NOMO-1 treated with DMSO at 0.1 percent for 48 hours (cell line): Measurements from ENCODE around the gene SDCCAG8.

ENCODE experiments used
- DNase-seq: peaks from one replicate; lab custom pipeline; 2025; ENCODE audit not compliant: unreplicated experiment; lab: John Stamatoyannopoulos, UW

The SDCCAG8 gene

DNA sequence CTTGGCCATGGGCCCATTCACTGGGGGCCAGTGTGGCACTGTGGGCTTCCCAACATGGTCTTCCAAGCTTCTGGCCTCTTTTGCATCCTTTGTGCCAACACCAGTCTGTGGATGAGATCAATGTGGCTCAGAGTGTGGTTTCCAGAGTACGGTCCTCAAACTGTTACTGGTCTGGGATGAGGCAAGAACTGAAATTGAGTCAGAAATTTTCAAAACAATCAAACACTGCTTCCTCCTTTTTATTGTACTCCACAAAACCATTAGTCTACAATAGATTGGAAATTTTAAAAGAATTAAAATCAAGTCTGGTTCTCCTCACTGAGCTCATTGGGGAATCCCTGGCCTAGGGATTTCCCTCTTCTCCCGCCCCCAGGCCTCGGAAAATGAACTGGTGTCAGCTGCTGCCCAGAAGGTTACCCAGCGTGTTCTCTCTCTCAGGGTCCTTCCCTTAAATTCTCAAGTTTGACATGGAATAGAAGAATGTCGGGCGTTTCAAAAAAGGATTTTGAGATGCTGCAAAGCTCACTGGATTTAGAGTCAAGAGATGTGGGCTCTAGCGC, 222.0 kb downstream of the SDCCAG8 start:
- peak; percentile 90 for DNase-seq

DNA sequence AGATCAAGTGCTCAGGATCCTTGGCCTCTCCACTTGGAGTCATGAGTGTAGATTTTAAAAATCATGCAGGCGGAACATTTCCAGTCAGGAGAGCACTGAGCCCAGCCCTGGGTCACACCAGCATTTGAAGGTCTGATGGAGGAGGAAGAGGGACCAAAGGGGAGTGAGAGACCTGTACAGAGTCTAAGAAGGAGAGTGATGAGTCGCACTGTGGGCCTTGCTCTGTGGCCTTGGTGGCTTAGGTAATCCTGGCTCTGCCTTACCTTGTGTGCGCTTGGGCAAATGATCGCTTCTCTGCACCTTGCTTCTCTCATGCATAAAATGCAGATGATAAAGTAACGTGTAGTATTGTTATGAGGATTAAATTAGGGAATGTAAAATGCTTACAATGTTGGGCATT, 225.3 kb downstream of the SDCCAG8 start:
- DNase-seq = no peak

DNA sequence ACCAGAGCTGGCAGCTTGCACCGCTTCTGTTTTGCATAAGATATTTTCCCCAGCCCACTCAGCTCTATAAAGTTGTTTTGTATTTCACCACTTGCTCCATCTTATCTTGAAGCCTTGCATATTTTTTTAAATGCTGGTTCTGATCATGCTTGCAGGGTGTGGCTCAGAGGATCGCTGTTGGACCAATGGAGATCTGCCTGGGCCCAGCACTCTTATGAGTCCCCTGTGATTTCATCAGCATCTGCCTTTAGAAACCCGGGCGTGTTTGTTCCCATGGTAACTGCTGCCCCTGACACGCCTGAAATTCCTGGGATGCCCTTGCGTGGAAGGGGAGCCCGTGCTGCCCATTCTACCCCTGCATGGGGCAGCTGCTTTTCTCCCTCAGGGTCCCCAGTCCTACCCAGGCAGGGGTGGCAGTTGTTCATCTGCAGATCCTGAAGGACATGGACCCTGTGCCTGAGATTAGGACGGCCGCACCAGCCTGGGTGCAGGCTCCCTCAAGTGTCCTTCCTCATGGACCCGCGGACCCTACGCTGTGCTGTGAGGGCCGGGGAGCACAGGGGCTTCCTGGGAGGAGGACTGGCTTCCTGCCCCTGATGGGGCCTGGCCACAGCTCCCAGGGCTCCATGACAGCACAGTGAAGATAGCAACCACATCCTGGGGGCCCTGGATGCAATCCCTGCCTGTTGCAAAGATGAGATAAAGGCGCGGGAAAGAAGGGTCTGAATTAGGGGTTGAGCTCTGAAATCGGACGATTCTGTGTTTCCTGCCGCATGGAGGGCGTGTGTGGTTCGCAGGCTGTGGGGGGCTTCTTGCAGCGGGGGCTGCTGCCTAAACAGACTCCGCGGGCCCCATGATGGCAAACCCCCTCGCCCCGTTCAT, 226.5 kb downstream of the SDCCAG8 start:
- no peak for DNase-seq

DNA sequence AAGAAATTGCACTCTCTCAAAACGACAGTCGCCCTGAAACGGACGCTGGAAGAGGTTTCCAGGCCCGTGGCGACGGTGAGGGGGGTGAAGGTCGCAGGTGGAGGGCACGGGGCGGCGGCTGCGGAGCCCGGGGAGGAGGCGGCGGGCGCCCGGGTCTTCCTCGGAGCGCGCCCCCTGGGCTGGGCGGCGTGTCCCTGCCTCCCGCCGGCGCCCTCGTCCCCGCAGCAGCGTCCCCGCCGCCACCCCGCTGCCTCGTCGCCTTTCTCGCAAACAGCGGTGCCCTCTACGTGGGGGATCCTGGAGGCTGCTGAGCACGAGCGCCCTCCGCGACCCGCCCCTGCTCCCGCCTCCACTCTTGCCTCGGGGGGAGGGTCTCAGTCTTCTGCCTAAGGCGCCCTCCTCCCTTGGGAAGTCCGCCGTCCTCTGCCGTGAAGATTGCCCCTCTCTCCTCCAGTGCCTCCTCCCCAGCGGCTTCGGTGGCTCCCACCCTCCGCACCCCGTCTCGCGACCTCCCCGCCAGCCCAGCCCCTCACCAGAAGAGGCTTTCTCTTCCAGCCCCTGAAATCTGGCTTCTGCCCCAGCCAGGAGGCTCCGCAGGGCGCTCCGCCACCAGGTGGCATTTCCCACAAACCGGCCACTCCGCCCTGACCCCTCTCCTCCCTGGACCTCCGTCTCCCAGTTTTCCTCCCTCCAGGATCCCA, 227.4 kb downstream of the SDCCAG8 start:
- no peak for DNase-seq

DNA sequence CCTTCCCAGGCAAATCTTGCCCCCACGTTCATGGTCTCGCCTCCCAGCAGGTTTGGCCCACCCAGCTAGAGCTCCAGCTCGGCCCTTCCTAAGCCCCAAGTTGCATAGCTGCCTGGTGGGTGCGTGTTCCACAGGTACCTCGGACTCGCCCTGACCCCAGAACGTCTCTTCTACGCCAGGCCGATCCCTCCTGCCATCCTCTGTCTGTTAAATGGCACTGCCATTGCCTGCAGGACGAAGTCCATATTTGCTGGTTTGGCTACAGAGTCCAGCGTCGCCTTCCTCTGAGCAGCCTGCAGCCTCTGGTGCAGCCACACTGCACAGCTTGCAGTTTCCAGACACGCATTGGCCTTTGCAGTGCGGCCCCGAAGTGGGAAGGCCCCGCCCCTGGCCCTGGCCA, 228.1 kb downstream of the SDCCAG8 start:
- DNase-seq = no peak

DNA sequence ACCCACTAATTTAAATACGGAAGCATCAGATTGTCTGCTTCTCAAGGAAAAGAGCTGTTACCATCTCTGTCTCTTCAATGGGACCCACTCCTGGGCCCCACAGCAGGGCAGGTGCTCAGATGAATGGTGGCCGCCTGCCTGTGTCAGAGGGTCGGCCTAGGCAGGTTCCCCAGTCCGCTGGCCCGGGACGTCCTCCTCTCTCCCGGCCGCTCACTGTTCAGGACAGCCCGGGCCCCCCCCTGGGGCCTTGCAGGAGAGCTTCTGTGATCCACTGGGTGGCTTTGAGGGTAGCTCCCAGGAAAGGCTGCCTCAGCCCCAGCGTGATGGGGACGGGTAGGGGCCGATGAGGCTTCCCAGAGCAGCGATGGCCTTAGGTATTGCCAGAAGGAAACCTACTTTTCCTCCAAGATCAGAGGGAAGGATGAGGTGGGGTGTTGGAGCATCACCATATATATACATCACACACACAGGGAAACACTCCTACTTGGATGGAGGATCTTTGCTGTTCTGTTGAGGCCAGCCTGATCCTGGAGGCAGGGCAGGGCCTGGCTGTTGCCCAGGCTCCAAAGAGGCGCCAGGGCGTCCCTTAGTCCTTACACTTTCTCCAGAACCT, 231.3 kb downstream of the SDCCAG8 start:
- no peak for DNase-seq

DNA sequence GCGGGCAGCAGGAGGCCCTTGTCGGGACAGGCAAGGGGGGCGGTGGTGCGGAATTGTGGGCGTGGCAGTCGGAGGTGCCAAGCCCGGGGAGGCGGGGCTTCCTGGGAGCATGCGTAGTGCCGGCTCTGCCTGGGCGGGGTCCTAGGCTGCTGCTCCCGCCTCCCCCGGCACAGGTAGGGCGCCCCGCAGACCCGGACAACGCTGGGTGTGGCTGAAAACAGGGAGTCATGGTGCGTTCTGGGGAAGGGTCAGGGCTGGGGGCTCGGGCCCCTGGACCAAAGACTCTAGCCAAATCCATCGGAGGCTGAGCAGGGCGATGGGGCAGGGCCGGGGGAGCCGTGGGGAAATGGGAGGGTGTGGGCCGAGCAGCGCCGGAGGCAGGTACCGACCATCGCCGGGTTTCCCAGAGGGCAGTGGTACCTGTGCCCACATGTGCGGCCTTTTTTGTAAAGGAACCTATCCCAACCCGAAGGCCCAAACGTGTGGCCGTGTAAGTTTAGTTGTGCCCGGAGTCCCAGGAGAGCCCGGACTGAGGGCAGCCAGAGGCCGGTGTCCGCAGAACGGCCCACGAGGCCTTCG, 231.9 kb downstream of the SDCCAG8 start:
- no peak for DNase-seq

DNA sequence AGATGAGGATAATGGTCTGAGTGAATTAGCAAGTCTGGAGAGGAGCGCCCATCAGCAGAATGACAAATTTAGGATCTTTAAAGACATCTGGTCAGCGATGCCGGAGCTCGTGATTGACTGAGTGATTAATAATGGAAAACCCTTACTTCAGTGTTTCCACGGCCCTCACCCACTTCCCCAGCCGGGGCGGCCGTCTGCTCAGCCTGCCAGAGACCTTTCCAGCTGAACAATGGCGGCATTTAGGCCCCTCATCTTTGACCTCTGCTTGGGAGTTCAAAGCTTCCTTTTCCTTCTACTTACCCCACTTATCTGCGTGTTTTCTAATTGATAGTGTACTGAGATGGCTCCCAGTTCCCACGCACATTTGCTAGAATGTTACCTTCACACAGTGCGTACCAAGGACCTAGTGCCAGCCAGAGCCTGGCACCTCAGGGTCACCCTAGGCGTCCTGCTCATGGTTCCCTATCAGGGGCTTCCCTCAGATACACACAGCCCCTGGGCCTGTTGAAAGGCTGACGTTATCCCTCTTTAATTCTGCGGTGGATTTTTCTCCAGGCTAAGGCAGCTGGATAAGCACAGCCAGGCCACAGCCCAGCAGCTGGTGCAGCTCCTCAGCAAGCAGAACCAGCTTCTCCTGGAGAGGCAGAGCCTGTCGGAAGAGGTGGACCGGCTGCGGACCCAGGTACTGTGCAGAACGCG, 232.8 kb downstream of the SDCCAG8 start:
- no peak for DNase-seq

DNA sequence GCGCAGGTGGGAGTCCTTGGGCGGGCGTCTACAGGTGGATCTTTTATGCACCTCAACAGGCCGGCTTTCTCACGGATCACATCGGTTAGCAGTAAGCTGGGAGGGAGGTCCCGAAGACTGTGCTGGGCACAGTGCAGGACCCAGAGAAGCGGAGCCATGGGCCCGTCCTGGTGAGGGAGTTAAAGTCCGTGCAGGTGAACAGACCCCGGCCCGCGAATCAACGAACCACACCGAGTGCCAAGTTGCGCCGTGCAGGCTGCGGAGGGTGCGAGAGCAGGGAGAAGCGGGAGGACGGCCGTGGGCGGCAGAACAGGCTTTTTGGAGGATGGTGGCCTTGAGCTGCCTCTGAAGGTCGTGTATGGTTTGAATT, 233.3 kb downstream of the SDCCAG8 start:
- no peak for DNase-seq

DNA sequence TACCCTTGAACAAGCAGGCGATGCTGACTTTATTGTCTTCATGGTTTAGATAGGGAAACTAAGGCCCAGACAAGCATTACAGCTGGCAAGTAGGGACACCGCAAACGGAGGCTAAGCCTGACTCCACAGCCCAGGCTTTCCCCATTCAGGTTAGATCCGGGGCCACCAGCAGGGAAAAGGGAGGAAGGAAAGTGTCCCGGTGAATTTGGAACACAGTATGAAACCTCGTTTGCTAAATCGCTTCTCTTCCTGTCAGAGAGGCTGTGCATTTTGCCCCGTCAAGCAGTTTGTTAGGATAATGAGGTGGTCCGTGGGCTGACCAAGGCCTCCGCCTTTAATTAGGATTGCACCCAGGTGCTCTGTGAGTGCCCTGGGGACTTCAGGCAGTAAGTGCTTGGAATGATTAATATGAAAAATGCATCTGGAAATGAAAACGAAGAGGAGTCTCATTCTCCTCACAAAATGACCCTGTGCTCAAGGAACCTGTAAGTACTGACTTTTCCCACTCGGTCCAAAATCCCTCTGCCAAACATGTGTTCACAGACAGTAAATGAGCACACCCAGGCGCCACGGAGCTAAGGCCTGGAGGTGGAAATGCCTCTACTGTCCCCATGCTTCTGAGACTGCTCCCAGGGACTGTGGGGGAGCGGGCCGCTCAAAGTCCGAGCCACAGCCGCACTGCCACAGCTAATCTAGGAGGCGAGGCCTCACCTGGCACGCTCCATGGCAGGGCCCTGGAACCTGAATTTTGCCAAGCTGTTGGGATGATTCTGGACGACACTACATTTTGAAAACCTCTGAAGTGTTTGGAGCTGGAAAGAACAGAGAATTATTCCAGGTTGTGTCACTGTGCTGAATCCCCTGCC, 234.1 kb downstream of the SDCCAG8 start:
- DNase-seq = no peak

DNA sequence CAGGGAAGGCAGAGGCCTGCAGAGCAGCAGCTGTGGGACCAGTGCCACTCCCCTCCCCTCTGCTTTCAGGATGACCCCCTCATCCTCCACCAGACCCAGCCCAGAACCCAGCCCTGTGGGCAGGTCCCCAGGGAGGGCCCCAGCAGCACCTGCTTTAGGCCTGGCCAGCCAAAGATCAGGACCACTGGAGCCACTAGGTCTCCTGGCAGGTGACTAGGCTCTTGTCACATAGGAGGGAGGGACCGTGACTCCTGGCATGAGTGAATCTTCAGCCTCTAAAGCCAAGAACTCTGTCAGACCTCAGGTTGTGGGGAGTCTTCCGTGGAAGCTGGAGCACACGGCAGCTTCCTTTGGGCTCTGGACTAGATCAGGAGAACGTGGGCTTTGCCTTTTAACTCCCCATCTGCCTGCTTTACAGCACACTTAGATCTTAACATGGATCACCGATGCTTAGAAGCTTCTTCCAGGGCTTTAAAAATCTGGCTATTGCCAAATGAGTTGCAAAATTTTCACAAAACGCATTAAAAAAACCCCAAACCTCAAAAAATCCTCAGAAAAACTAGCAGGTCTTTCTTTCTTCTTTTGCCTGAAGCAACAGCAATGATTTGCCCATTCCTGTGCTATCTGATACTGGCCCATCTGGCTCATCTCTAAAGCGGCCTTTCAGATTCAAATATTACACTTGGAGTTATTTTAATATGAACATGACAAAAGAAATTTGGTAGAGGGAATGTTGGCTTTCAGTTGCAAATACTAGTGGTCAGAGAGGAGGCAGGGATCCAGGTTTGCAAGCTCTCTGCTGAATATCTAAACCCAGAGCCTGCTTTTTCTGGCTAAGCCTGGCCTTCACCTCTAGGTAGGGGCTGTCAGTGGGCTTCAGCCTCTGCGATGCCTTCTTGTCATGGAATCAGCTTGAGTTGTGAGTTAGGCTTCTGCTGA, 235.2 kb downstream of the SDCCAG8 start:
- DNase-seq = no peak

DNA sequence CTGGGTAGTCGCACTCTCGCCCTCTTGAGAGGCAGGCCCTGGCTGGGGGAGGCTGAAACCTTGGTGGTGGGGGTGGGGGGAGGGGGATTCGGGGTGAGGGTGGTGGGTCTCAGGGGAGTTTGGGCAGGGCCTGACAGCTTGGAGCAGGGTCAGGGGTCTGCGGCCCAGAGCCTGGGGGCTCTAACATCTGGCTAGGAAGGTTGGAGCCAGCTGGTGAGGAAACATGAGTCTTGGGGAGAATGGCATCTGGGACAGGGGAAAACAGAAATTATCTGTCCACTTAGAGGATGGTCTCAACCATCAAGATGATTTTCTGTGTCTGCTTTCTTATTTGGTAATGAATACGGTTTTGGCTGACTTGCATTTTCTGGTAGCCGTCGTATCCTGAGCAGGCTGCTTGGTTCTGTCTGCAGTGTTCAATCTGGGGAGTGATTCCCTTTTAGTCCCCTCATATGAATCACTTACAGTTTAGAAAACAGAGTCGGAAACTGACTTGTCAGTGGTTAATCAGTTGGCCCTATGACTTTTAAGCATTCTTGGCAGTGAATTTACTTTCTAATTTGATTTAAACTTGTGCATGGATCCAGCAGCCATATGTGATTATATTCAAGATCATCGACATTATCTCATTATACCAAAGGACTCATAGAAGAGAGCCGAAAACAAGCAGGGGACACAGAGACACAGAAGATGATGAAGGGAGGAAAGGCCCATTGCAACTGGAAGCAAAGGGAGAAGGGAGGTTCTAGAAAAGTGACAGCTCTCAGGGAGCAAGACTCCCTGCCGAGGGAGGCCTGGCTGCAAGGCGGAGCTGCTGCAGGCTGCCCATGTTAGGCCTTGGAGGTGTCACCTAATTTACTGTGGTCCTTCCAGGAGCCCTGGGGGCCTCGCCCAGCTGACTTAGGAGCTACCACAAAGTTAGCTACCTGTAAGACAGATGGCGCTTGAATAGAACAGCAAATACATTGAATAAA, 237.6 kb downstream of the SDCCAG8 start:
- DNase-seq = no peak

DNA sequence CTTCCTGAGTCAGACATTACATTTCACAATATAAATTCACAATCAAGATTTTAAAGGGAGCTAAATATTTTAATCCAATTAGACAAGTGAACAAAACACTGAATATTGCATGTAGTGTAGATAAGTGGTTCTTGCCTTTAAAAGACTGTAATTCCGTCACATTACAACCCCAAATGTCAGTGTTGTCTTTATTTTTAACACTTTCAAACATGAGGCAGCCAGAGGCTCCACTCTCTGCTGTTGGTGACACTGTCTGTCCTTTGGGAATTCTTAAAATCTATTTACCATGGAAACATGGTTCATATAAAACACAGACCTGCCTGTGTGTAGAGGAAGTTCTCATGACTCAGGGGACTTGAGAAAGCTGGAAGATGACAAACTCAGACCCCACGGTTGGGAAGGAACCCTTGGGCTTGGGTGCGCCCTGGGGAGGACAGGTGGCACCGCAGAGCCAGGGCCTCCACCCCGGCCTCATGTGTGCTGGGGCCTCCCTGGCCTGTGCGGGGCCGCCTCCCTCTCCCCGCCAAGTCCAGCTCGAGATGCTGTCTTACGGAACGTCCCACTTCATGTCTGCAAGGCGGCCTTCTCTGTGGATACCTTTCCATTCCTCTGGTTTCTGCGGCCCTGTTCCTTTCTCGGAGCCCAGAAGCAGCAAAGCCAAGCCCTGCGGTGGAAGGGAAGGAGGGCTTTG, 239.0 kb downstream of the SDCCAG8 start:
- DNase-seq = no peak

DNA sequence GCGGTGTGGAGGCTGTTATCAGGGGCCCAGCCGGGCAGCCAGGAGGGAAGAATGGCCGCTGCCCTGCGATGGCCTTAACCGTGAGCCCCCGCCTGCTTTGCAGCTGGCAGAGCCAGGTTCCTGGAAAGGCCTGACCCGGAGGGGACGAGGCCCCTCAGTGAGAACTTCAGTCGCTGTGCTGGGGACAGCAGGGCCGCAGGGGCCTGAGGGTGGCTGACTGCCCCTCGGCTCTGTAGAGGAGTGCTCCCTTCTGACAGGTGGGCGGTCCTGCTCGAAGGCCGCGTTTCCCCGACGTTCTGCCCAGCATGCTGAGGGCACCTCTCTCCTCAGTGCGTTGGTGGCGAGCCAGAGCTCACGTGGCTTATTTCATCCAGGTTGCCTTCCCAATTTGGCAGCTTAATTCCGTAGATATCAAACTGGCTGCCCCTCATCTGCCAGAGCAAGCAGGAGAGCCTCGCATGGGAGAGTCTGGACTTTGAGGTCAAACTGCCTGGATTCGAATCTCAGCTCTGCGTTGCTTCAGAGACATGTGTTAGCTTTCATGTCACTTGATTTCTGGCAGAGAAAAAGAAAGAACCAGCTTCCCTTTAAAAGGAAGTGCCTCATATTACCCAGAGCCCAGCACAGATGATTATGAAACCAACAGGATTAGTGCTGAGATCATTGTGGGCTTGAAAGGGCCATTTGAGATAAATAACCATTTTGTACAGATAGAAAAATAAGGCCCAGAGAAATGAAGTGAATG, 239.8 kb downstream of the SDCCAG8 start:
- DNase-seq = peak; percentile 91

DNA sequence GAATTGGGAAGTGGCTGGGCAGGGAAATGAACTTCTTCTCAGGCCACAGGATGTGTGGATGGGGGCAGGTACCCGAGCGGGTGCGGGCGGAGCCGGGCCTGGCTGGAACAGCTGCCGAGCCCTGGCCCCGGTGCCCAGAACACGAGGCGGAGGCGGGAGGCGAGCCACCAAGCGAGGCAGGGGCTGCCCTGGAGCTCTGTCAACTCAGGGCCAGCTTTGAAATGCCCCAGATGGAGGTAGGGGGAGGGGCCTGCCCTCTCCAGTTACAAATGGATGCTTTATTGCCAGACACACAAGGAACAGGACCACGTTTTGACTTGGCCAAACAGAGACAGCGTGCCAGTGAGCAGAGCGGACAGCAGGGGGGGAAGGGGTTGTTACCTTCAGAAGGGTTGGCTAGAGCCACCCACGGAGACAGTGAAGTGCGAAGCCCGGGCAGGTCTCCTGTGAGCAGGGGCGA, 240.4 kb downstream of the SDCCAG8 start:
- DNase-seq = no peak

DNA sequence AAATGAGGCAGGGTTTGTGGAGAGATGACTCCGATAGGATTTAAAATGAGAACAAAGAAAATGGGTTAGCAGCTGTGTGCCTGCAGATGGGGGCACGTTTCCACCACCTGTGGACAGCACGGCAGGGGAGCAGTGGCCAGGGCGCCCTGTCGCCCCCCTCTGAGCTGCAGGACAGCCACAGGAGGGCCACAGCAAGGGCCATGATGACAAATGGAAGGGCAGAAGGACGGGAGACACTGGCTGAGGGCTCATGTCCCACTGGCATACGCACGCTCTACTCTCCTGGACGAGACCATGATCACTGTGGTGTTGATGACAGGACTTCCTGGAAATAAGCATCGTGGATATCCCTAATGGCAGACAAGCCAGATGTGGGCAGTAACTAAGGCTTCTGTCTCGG, 241.0 kb downstream of the SDCCAG8 start:
- no peak for DNase-seq
